ENCODE measurements around the gene HPGD. TPM values are rescaled to one million over a fixed set of nuclear protein-coding genes. Genes with fewer than 3 reads are reported as not detected.

The HPGD gene
- total RNA-seq, 1 donor from 2014 or later = 16.5 TPM

DNA sequence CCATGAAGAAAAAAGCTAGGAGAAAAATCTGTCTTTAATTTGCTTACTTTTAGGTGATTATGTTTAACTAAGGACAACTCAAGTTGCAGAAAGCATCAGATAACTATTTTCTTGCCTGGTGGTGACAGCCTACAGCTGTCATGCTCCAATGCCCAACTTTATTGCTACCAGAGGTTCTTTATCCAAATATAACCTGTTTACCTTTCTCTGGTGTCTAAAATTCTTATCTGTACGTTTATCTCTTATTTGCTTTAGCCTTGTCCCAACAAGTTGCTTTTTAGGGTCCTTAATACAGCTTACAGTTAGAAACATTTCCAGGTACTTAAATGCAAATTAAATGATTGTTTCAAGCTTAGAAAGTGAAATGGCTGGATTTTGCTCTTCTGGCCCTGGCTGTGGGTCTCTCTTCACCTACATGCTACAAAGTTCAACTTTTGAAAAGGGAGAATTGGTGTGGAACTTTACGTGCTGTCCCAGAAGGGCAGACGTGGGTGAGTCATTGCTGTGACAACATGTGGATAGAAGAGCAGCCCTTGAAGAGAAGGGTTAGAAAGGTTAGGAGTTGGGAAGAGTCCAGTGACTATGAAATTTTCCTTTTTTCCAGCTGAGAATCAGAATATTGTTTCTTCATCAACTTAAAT is 60.7 kb downstream of the HPGD start:
- H3K27me3 Mint-ChIP-seq = no peaks in the 10 kb centered on the region
- H3K4me1 Mint-ChIP-seq (ENCODE audit: unreplicated experiment) = no peaks in the 10 kb centered on the region
- no peak for DNase-seq (ENCODE audit: extremely low spot score, unreplicated experiment)
- TF ChIP-seq, protein P1, sequence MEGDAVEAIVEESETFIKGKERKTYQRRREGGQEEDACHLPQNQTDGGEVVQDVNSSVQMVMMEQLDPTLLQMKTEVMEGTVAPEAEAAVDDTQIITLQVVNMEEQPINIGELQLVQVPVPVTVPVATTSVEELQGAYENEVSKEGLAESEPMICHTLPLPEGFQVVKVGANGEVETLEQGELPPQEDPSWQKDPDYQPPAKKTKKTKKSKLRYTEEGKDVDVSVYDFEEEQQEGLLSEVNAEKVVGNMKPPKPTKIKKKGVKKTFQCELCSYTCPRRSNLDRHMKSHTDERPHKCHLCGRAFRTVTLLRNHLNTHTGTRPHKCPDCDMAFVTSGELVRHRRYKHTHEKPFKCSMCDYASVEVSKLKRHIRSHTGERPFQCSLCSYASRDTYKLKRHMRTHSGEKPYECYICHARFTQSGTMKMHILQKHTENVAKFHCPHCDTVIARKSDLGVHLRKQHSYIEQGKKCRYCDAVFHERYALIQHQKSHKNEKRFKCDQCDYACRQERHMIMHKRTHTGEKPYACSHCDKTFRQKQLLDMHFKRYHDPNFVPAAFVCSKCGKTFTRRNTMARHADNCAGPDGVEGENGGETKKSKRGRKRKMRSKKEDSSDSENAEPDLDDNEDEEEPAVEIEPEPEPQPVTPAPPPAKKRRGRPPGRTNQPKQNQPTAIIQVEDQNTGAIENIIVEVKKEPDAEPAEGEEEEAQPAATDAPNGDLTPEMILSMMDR (conservative IDR thresholded peaks at IDR 0.05) = no peak
- H3K27ac Mint-ChIP-seq = no peak overlapping the region
- H3K9me3 Mint-ChIP-seq = peaks cover 5% of the 10 kb centered on the region
- no peak overlapping the region for H3K4me3 Mint-ChIP-seq
- H3K36me3 Mint-ChIP-seq = no peaks in the 10 kb centered on the region

GRCh38 chr4:174460684-174461083 is 61.6 kb downstream of the HPGD start:
- H3K36me3 Mint-ChIP-seq = no peaks in the 10 kb centered on the region
- H3K4me3 Mint-ChIP-seq = no peak overlapping the region
- no peaks in the 10 kb centered on the region for H3K27me3 Mint-ChIP-seq
- H3K4me1 Mint-ChIP-seq (ENCODE audit: unreplicated experiment) = no peaks in the 10 kb centered on the region
- DNase-seq (ENCODE audit: extremely low spot score, unreplicated experiment) = no peak
- TF ChIP-seq, protein P1 (conservative IDR thresholded peaks at IDR 0.05) = no peak
- H3K9me3 Mint-ChIP-seq = peaks cover 5% of the 10 kb centered on the region
- no peak overlapping the region for H3K27ac Mint-ChIP-seq

GRCh38 chr4:174457468-174457867 is 64.8 kb downstream of the HPGD start:
- Mint-ChIP-seq H3K27me3 (no peaks in the 10 kb centered on the region), H3K4me1 (ENCODE audit: unreplicated experiment) (no peaks in the 10 kb centered on the region), H3K36me3 (no peaks in the 10 kb centered on the region), H3K4me3 (no peak overlapping the region), H3K27ac (no peak overlapping the region), H3K9me3 (peaks cover 5% of the 10 kb centered on the region)
- TF ChIP-seq, protein P1 (conservative IDR thresholded peaks at IDR 0.05) = no peak
- DNase-seq (ENCODE audit: extremely low spot score, unreplicated experiment) = no peak

GRCh38 chr4:174454815-174455473 is 67.3 kb downstream of the HPGD start:
- no peak for DNase-seq (ENCODE audit: extremely low spot score, unreplicated experiment)
- Mint-ChIP-seq H3K9me3 (peaks cover 5% of the 10 kb centered on the region), H3K36me3 (no peaks in the 10 kb centered on the region), H3K4me1 (ENCODE audit: unreplicated experiment) (no peaks in the 10 kb centered on the region), H3K4me3 (no peak overlapping the region), H3K27me3 (no peaks in the 10 kb centered on the region), H3K27ac (no peak overlapping the region)
- TF ChIP-seq, protein P1 (conservative IDR thresholded peaks at IDR 0.05) = no peak

- H3K4me3 Mint-ChIP-seq = no peak overlapping the region
- no peak for DNase-seq (ENCODE audit: extremely low spot score, unreplicated experiment)
- no peaks in the 10 kb centered on the region for H3K36me3 Mint-ChIP-seq
- no peaks in the 10 kb centered on the region for H3K9me3 Mint-ChIP-seq
- no peaks in the 10 kb centered on the region for H3K4me1 Mint-ChIP-seq (ENCODE audit: unreplicated experiment)
- TF ChIP-seq, protein P1 (conservative IDR thresholded peaks at IDR 0.05) = no peak
- no peak overlapping the region for H3K27ac Mint-ChIP-seq
- H3K27me3 Mint-ChIP-seq = no peaks in the 10 kb centered on the region
Observed at GRCh38 chr4:174451718-174452296, 70.5 kb downstream of the HPGD start.
